ENCODE data around the gene SLC25A1.
"Not testable (repeated sequence)": the region's sequence is repeated elsewhere in the genome, so short reads cannot be mapped to it uniquely, and the experiment has no call there.

The SLC25A1 gene

DNA sequence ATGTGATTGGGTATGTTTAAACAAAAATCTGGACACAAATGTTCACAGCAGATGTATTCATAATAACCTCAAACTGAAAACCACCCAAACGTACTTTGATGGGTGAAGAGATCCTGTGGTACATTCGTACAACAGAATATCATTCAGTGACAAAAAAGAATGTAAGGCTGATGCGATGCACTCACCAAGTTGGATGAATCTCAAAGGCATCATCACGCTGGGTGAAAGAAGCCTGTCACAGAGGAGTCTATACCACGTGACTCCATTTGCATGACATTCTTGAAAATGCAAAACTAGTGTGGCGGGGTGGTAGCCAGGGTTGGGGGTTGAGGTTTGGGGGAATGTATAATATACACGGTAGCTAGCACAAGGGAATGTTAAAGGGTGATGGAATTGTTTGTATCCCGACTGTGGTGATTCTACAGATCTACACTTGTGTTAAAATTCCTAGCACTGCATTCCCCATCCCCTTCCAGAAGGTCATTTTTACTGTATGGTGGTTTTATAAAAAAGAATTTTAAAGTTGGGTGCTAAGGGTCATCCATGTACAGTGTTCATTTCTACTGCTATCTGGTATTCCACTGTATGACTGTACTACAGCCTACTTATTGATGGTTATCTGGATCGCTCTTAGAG, 35.0 kb upstream of the SLC25A1 start:
- H3K27me3 Mint-ChIP-seq (ENCODE audit: low read depth) = peaks cover 25% of the 10 kb centered on the region
- H3K9me3 Mint-ChIP-seq = no peaks in the 10 kb centered on the region
- no peak overlapping the region for H3K27ac Mint-ChIP-seq
- no peak overlapping the region for H3K4me3 Mint-ChIP-seq
- peaks cover 7% of the 10 kb centered on the region for H3K4me1 Mint-ChIP-seq (ENCODE audit: low read depth)
- H3K36me3 Mint-ChIP-seq (ENCODE audit: low read depth) = no peaks in the 10 kb centered on the region

DNA sequence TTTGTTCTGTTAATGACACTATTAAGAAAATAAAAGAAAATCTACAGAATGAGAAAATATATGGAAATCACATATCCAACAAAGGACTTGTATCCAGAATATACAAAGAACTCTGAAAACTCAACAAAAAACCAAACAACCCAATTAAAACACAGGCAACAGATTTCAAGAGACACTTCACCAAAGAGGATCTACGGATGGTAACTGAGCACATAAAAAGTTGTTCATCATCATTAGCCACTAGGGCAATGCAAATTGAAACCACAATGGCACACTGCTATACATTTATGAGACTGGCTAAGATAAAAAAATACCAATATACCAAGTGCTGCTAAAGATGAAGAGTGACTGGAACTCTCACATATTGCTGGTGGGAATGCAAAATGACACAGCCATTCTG, 34.5 kb upstream of the SLC25A1 start:
- Mint-ChIP-seq H3K27me3 (ENCODE audit: low read depth) (peaks cover 25% of the 10 kb centered on the region), H3K4me3 (no peak overlapping the region), H3K36me3 (ENCODE audit: low read depth) (no peaks in the 10 kb centered on the region), H3K9me3 (no peaks in the 10 kb centered on the region), H3K4me1 (ENCODE audit: low read depth) (peaks cover 5% of the 10 kb centered on the region), H3K27ac (no peak overlapping the region)

DNA sequence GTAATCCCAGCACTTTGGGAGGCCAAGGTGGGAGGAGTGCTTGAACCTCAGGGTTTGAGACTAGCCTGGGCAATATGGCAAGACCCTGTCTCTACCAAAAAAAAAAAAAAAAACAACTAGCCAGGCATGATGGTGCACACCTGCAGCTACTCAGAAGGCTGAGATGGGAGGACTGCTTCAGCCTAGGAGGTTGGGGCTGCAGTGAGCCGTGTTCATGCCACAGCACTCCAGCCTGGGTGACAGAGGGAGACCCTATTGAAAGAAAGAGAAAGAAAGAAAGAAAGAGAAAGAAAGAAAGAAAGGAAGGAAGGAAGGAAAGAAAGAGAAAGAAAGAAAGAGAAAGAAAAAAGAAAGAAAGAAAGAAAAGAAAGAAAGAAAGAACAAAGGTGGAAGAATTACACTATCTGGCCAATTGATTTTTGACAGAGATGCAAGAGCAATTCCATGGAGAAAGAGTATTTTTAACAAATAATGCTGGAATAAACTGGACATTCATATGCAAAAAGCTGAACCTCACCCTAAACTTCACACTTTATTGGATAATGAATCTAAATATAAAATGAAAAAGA, 33.9 kb upstream of the SLC25A1 start:
- Mint-ChIP-seq H3K4me3 (no peak overlapping the region), H3K27me3 (ENCODE audit: low read depth) (peaks cover 25% of the 10 kb centered on the region), H3K27ac (no peak overlapping the region), H3K9me3 (no peaks in the 10 kb centered on the region), H3K36me3 (ENCODE audit: low read depth) (no peaks in the 10 kb centered on the region), H3K4me1 (ENCODE audit: low read depth) (peaks cover 4% of the 10 kb centered on the region)

DNA sequence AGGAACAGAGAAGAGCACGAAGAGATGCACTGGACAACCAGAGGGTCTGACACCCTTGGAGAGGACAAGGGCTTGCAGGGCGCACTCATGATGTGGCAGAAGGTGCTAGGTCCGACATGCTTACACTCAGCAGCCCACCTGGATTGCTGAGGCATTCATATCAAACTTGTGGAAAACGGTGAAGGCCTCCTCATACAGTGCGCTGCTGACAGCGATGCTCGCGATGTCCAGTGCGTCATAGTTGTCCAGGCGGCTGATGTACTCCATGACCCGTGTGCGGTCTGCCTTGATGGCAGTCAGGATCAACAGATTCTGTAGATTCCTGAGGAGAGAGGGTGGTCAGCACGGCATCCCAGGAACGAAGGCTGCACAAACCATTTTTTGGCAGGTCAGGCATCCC, 31.7 kb upstream of the SLC25A1 start:
- Mint-ChIP-seq H3K27ac (no peak overlapping the region), H3K4me3 (no peak overlapping the region), H3K4me1 (ENCODE audit: low read depth) (peaks cover 4% of the 10 kb centered on the region), H3K36me3 (ENCODE audit: low read depth) (no peaks in the 10 kb centered on the region), H3K9me3 (no peaks in the 10 kb centered on the region), H3K27me3 (ENCODE audit: low read depth) (peaks cover 25% of the 10 kb centered on the region)

DNA sequence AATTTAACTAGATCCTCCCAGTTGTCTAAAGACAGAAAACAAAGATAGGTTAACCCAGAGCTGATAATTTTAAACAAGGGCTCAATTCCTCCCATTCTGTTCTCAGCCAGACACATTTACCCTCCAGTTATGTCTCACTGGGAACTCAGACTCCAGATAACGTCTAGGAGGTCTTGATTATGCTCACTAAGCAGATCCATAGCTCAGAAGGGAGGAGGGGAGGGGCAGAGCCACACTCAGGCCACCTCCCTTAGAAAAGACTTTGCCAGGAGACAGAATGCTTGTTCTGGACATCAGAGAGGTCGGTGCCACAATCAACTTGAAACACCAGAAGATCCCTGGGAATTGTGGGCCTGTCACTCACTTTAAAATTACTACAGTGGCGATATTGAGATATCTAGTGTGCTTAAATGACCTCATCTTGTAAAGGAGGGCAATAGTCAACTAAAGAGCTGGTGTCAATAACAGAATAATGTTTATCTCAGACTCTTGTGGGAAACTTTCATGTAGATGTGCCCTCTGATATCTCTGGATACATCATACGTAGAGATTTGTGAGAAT, 29.8 kb upstream of the SLC25A1 start:
- Mint-ChIP-seq H3K27me3 (ENCODE audit: low read depth) (peaks cover 28% of the 10 kb centered on the region), H3K36me3 (ENCODE audit: low read depth) (no peaks in the 10 kb centered on the region), H3K27ac (no peak overlapping the region), H3K4me1 (ENCODE audit: low read depth) (peaks cover 4% of the 10 kb centered on the region), H3K4me3 (no peak overlapping the region), H3K9me3 (no peaks in the 10 kb centered on the region)

DNA sequence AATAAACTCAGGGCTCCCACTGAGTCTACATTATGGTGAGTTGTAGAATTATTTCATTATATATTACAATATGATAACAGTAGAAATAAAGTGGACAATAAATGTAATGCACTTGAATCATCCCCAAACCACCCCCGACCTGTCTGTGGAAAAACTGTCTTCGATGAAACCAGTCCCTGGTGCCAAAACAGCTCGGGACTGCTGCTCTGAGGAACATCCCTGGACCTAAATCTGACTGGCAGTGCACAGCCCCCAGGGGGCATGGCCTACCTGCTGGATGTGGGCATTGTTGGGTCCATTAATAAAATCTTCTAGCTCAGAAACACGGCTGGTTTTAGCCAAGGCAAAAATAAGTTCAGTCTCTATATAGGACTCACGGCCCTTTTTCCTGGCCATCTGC, 29.3 kb upstream of the SLC25A1 start:
- no peaks in the 10 kb centered on the region for H3K36me3 Mint-ChIP-seq (ENCODE audit: low read depth)
- H3K4me1 Mint-ChIP-seq (ENCODE audit: low read depth) = peaks cover 4% of the 10 kb centered on the region
- no peak overlapping the region for H3K27ac Mint-ChIP-seq
- peaks cover 24% of the 10 kb centered on the region for H3K27me3 Mint-ChIP-seq (ENCODE audit: low read depth)
- no peaks in the 10 kb centered on the region for H3K9me3 Mint-ChIP-seq
- no peak overlapping the region for H3K4me3 Mint-ChIP-seq

DNA sequence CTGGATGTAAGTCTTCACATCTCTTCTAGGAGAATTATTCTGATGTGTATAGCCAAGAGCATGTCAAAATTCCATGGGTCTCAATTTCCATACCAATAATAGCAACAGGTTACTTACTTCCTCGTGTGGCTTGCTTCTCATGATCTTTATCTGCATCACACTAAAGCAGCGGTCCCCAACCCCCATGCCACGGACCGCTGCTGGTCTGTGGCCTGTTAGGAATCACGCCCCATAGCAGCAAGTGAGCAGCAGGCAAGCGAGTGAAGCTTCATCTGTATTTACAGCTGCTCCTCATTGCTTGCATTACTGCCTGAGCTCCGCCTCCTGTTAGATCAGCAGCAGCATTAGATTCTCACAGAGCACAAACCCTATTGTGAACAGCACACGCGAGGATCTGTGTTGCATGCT, 28.9 kb upstream of the SLC25A1 start:
- Mint-ChIP-seq H3K36me3 (ENCODE audit: low read depth) (no peaks in the 10 kb centered on the region), H3K27ac (no peak overlapping the region), H3K27me3 (ENCODE audit: low read depth) (peaks cover 19% of the 10 kb centered on the region), H3K4me3 (no peak overlapping the region), H3K9me3 (no peaks in the 10 kb centered on the region), H3K4me1 (ENCODE audit: low read depth) (peaks cover 3% of the 10 kb centered on the region)

DNA sequence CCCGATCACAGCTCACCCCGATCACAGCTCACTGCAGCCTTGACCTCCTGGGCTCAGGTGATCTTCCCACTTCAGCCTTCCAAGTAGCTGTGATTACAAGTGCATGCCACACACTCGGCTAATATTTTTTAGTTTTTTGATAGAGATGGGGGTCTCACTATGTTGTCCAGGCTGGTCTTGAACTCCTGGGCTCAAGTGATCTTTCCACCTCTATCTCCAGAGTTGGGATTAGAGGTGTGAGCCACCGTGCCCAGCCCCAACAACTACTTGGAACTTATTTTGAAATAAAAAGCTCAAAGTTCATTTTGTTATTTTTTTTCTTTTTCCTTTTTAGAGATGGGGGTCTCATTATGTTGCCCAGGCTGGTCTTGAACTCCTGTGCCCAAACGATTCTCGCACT, 27.8 kb upstream of the SLC25A1 start:
- H3K36me3 Mint-ChIP-seq (ENCODE audit: low read depth) = no peaks in the 10 kb centered on the region

DNA sequence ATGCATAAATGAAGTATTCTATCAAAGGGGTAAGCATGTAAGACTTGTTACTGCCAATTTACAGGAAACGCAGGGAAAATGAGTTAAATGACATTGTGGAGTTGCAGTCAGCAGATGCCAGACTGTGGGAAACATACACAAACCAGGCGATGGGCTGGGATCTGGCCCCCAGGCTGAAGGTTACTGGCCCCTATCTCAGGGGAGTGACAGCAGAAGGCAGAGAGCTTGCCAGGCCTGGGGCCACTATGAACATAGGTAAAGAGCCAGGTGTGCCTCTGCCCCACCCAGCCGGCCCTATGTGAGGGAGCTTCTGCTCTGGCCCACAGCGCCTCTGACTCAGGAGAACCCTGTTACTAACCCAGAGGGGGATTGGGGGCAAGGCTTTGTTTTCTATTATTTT, 26.1 kb upstream of the SLC25A1 start:
- Mint-ChIP-seq H3K4me3 (no peak overlapping the region), H3K4me1 (ENCODE audit: low read depth) (peaks cover 2% of the 10 kb centered on the region)

More for the DNA sequence above, 27.8 kb upstream of the SLC25A1 start:
- no peaks in the 10 kb centered on the region for H3K9me3 Mint-ChIP-seq
- H3K27me3 Mint-ChIP-seq (ENCODE audit: low read depth) = peaks cover 14% of the 10 kb centered on the region
- no peak overlapping the region for H3K27ac Mint-ChIP-seq
- H3K4me1 Mint-ChIP-seq (ENCODE audit: low read depth) = no peaks in the 10 kb centered on the region
- no peak overlapping the region for H3K4me3 Mint-ChIP-seq

DNA sequence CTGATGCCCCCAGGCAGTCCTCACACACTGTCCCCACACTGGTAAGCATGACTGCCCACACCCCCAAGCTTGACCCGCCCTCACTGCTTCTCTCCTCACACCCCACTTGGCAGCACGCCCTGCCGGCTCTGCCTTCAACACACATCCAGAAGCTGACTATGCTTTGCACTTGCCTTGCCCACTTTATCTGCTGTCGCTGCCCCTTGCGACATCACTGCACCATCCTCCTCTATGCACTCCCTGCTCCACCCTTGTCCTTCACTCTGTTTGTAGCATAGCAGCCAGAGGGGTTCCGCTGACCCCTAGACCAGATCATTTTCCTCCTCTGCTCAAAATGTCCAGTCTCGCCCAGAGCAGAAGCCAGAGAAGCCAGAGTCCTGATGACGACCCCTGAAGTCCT, 25.3 kb upstream of the SLC25A1 start:
- Mint-ChIP-seq H3K27me3 (ENCODE audit: low read depth) (peaks cover 9% of the 10 kb centered on the region), H3K36me3 (ENCODE audit: low read depth) (no peaks in the 10 kb centered on the region), H3K4me1 (ENCODE audit: low read depth) (peaks cover 2% of the 10 kb centered on the region), H3K27ac (no peak overlapping the region), H3K9me3 (no peaks in the 10 kb centered on the region), H3K4me3 (no peak overlapping the region)

More for the DNA sequence above, 26.1 kb upstream of the SLC25A1 start:
- H3K9me3 Mint-ChIP-seq = no peaks in the 10 kb centered on the region
- H3K36me3 Mint-ChIP-seq (ENCODE audit: low read depth) = no peaks in the 10 kb centered on the region
- no peak overlapping the region for H3K27ac Mint-ChIP-seq
- H3K27me3 Mint-ChIP-seq (ENCODE audit: low read depth) = peaks cover 11% of the 10 kb centered on the region

DNA sequence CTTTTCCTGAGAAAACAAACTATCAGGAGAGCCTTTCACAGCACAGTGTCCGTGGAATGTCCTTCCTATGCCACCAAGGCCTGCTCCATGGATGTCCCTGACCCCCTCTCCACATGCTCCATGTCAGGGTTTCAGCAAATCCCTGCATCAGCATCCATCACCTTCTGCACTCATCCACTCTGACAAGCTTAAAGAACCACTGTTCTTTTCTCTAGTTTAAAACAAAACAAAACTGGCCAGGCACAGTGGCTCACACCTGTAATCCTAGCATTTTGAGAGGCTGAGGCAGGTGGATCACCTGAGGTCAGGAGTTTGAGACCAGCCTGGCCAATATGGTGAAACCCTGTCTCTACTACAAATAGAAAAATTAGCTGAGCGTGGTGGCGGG, 24.3 kb upstream of the SLC25A1 start:
- not testable (repeated sequence) for H3K4me3 Mint-ChIP-seq; H3K36me3 Mint-ChIP-seq (ENCODE audit: low read depth); H3K27ac Mint-ChIP-seq; H3K27me3 Mint-ChIP-seq (ENCODE audit: low read depth); H3K9me3 Mint-ChIP-seq; H3K4me1 Mint-ChIP-seq (ENCODE audit: low read depth)

DNA sequence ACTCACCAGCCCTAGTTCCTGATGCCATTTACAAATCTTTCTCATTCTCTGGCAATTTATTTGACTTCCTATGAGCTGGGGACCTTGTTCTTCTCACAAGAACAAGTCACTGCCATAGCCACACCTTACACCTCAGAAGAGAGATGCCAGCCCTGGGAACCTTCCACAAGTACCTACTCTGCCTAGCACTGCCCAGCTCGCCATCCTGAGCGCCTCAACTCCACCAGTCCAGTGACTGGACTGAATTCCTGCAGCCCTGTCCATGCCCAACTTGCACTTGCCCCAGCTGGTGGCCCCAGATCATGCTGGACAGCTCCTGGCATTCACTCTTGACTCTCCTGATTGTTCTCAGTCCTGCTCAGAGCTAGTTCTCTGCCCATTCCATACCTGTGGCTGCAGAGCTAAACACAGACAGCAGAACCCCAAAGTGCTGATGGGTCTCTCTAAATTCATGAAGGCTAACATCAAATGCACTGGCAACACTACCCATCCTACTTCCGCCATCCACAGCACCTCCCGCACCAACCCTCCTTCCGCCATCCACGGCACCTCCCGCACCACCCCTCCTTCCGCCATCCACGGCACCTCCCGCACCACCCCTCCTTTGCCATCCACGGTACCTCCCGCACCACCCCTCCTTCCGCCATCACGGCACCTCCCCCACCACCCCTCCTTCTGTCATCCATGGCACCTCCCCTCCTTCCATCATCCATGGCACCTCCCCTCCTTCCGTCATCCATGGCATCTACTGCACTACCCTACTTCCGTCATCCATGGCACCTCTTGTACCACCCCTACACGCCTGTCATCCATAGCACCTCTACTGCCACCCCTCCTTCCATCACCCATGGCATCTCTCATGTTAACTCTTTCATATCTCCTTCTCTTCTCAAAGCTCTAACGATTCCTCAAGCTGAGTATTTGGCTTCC, 23.6 kb upstream of the SLC25A1 start:
- H3K4me3 Mint-ChIP-seq = no peak overlapping the region
- peaks cover 9% of the 10 kb centered on the region for H3K27me3 Mint-ChIP-seq (ENCODE audit: low read depth)
- no peaks in the 10 kb centered on the region for H3K36me3 Mint-ChIP-seq (ENCODE audit: low read depth)
- peaks cover 2% of the 10 kb centered on the region for H3K4me1 Mint-ChIP-seq (ENCODE audit: low read depth)
- H3K9me3 Mint-ChIP-seq = no peaks in the 10 kb centered on the region
- H3K27ac Mint-ChIP-seq = no peak overlapping the region

DNA sequence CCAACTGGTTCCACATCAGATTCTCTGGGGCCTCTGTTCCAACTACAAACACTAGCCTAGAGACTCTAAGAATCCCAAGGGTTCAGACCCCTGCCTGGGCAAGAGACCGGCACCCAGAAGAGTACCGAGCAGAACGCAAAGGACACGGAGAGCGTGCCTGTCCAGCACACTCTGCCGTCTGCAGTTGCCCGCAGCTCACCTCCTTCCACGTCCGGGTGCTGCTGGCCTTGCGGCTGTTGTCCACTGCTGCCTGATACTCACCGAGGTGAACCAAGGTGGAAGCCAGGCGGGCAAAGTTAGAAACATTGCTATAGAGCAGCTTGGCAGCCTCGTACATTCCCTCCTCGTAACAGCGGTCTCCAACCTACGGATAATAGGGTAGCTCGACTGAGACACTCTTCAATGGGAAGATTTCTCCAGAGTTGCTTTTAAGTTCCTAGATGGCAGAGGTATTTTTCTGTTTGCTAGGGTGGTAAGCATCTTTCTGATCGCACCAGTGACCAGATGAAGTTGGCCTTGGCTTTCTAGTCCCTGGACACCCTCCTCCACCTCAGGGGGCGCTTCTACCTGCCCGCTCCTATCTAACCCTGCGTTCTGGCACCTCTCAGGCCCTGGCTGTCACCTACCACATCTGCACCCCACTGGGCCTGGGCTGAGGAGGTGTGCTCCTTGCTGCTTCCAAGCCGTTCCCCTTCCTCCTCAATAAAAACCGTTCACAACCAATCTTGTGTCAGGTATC, 22.8 kb upstream of the SLC25A1 start:
- no peak overlapping the region for H3K27ac Mint-ChIP-seq
- peaks cover 9% of the 10 kb centered on the region for H3K27me3 Mint-ChIP-seq (ENCODE audit: low read depth)
- peaks cover 2% of the 10 kb centered on the region for H3K4me1 Mint-ChIP-seq (ENCODE audit: low read depth)
- H3K36me3 Mint-ChIP-seq (ENCODE audit: low read depth) = no peaks in the 10 kb centered on the region
- H3K4me3 Mint-ChIP-seq = no peak overlapping the region
- H3K9me3 Mint-ChIP-seq = no peaks in the 10 kb centered on the region

DNA sequence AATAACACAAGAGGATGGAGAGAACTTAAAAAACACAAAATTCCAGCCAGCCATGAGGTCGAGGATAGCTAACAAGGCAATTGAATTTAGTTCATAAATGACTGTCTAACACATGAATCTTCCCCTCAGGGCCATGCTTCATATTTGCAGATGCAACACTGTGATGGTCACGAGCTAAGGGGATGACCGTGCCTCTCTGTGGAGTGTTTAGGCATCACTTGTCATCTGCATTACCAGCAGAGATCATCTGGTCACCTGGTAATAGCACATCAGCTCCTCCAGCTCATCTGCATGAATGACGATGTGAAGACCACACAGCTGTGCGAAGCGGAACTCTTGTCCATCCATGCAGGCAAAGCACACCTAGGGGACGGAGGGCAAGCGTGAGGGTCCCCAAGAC, 20.9 kb upstream of the SLC25A1 start:
- Mint-ChIP-seq H3K36me3 (ENCODE audit: low read depth) (no peaks in the 10 kb centered on the region), H3K27me3 (ENCODE audit: low read depth) (peaks cover 9% of the 10 kb centered on the region), H3K4me1 (ENCODE audit: low read depth) (peaks cover 8% of the 10 kb centered on the region), H3K4me3 (no peak overlapping the region), H3K9me3 (no peaks in the 10 kb centered on the region), H3K27ac (no peak overlapping the region)

All from T-helper 1 cell treated with Interleukin-12 subunit alpha and Interleukin-12 subunit beta and Interleukin-4 antibody, amounts not matched to agents 30 μg/mL and 1 μg/mL, for 36 hours (primary cell).